HG03460 (cell line): Measurements from ENCODE around the gene SORBS2.

Experiments used
- ATAC-seq: cut with Tn5 transposase; IDR thresholded peaks from one replicate; pipeline ENCODE4 v1.9.1; 2021; ENCODE audit not compliant: unreplicated experiment

SORBS2 gene

GRCh38 chr4:185740471-185740873 lies 71.5 kb downstream of the SORBS2 start:
- ATAC-seq, result no peak

- ATAC-seq, result no peak
Observed at GRCh38 chr4:185738820-185739219, 73.2 kb downstream of the SORBS2 start.

GRCh38 chr4:185738038-185738552 lies 73.9 kb downstream of the SORBS2 start:
- ATAC-seq, result no peak

- ATAC-seq, result no peak
Observed at GRCh38 chr4:185737489-185738037, 74.4 kb downstream of the SORBS2 start.

- ATAC-seq, result no peak
Observed at GRCh38 chr4:185736882-185737281, 75.1 kb downstream of the SORBS2 start.

- no peak for ATAC-seq
Observed at GRCh38 chr4:185735866-185736400, 76.1 kb downstream of the SORBS2 start.

GRCh38 chr4:185734930-185735329 lies 77.1 kb downstream of the SORBS2 start:
- no peak for ATAC-seq

- peak; percentile 74 for ATAC-seq
Observed at GRCh38 chr4:185734214-185734613, 77.8 kb downstream of the SORBS2 start.

GRCh38 chr4:185730849-185731608 lies 81.0 kb downstream of the SORBS2 start:
- ATAC-seq, result peak; percentile 53

- peak; percentile 32 for ATAC-seq
Observed at GRCh38 chr4:185730387-185730786, 81.6 kb downstream of the SORBS2 start.

- no peak for ATAC-seq
Observed at GRCh38 chr4:185729391-185729804, 82.6 kb downstream of the SORBS2 start.

GRCh38 chr4:185728893-185729292 lies 83.1 kb downstream of the SORBS2 start:
- ATAC-seq, result no peak

GRCh38 chr4:185726931-185727330 lies 85.1 kb downstream of the SORBS2 start:
- ATAC-seq, result no peak

- ATAC-seq, result no peak
Observed at GRCh38 chr4:185723631-185724260, 88.2 kb downstream of the SORBS2 start.

- ATAC-seq, result no peak
Observed at GRCh38 chr4:185722029-185722316, 90.0 kb downstream of the SORBS2 start.

- no peak for ATAC-seq
Observed at GRCh38 chr4:185721190-185722028, 90.6 kb downstream of the SORBS2 start.

- ATAC-seq, result no peak
Observed at GRCh38 chr4:185719500-185719858, 92.5 kb downstream of the SORBS2 start.

GRCh38 chr4:185718578-185719499 lies 93.2 kb downstream of the SORBS2 start:
- peak; percentile 72 for ATAC-seq

- ATAC-seq, result no peak
Observed at GRCh38 chr4:185717377-185717741, 94.6 kb downstream of the SORBS2 start.
